HepG2 (cell line): ENCODE measurements around the gene GDNF. TPM values are rescaled to one million over a fixed set of nuclear protein-coding genes. Genes with fewer than 3 reads are reported as not detected.

Experiments
- ATAC-seq: fragments of 200-7000 bp; cut with Tn5 transposase; 3 replicates; pipeline ENCODE4 v1.9.1; 2020; ENCODE audit warnings: mild to moderate bottlenecking, moderate library complexity
- BruUV-seq: library from RNA; stranded (reverse); fragments of 400-500 nt; replicated peaks from 2 replicates; lab custom pipeline; 2021; lab: Mats Ljungman, UMichigan
- CTCF ChIA-PET: fragments of 300-600 bp; formaldehyde crosslinking; extraction: SDS; loops from one replicate; lab custom pipeline; 2021; ENCODE audit warnings: low total read pairs, inconsistent platforms, low intra/inter-chr PET ratio; lab: Yijun Ruan, JAX
- POLR2A ChIA-PET: fragments of 350-600 bp; sonication (Branson Sonifier 250); formaldehyde crosslinking; loops from one replicate; lab custom pipeline; 2020; ENCODE audit warnings: antibody characterized with exemption, inconsistent platforms; lab: Yijun Ruan, JAX
- DNase-seq: peaks from one replicate; pipeline ENCODE4 v3.0.0-alpha.2; 2015; ENCODE audit warnings: low spot score
- FAIRE-seq: peaks from 3 replicates; lab custom pipeline; 2011; peaks lifted over from hg19 to GRCh38; lab: Jason Lieb, UNC
- H2AFZ ChIP-seq: one replicate; pipeline ENCODE4 v1.6.1; 2011; ENCODE audit warnings: low read length, inconsistent platforms
- H3K27ac ChIP-seq: fragments of 300-600 bp; 3 replicates; pipeline ENCODE4 v1.8.0; 2011; ENCODE audit warnings: mixed run types, mild to moderate bottlenecking, mixed read lengths, low read length, inconsistent platforms; ENCODE audit not compliant: insufficient read depth; ENCODE audit errors: extremely low read length
- H3K27me3 ChIP-seq, 2 experiments: fragments of 200-600 bp in 1 of 2; 2 replicates in 1 of 2; 3 replicates in 1 of 2; pipeline versions ENCODE4 v1.6.0 to v1.8.0; 2011; ENCODE audit warnings: low read length in 2 of 2, mild to moderate bottlenecking in 2 of 2, moderate library complexity in 2 of 2, inconsistent platforms in 1 of 2; ENCODE audit not compliant: insufficient read depth in 2 of 2, control insufficient read depth in 1 of 2
- H3K36me3 ChIP-seq, 2 experiments: fragments of 200-600 bp in 1 of 2; replicated peaks in 1 of 2; 2 replicates in 1 of 2; 3 replicates in 1 of 2; pipeline versions ENCODE4 v1.5.1 to v1.8.0; 2011; ENCODE audit warnings: low read length in 2 of 2, inconsistent platforms in 1 of 2; ENCODE audit not compliant: insufficient read depth in 2 of 2, control insufficient read depth in 1 of 2
- H3K4me1 ChIP-seq: 2 replicates; pipeline ENCODE4 v1.5.1; 2012; ENCODE audit warnings: low read length, inconsistent platforms; ENCODE audit not compliant: insufficient read depth
- H3K4me2 ChIP-seq: 2 replicates; pipeline ENCODE4 v1.6.0; 2011; ENCODE audit warnings: low read depth, low read length, inconsistent platforms
- H3K4me3 ChIP-seq, 3 experiments: fragments of 200-600 bp in 1 of 3; sonication (generic), shearing (Covaris generic) in 1 of 3; replicated peaks in 1 of 3; 2 replicates each; pipeline ENCODE4 v1.5.1; 2011 to 2016; ENCODE audit warnings: low read length in 3 of 3, inconsistent platforms in 2 of 3, low read depth in 2 of 3, mild to moderate bottlenecking in 2 of 3, control low read depth in 1 of 3, mixed read lengths in 1 of 3; ENCODE audit not compliant: insufficient read depth in 1 of 3
- H3K79me2 ChIP-seq: one replicate; pipeline ENCODE4 v1.6.1; 2011; ENCODE audit warnings: low read length, inconsistent platforms; ENCODE audit not compliant: insufficient read depth
- H3K9ac ChIP-seq: 2 replicates; pipeline ENCODE4 v1.6.0; 2011; ENCODE audit warnings: mild to moderate bottlenecking, low read depth, low read length, inconsistent platforms; ENCODE audit not compliant: insufficient read depth
- H3K9me3 ChIP-seq: 2 replicates; pipeline ENCODE4 v1.5.1; 2012; ENCODE audit warnings: mild to moderate bottlenecking, low read length
- H4K20me1 ChIP-seq: 2 replicates; pipeline ENCODE4 v1.6.0; 2011; ENCODE audit warnings: inconsistent platforms, mild to moderate bottlenecking, low read length, moderate library complexity; ENCODE audit not compliant: insufficient read depth
- ATF7 ChIP-seq, 2 experiments: fragments of 450-650 bp in 1 of 2; sonication (generic) in 1 of 2; formaldehyde crosslinking in 1 of 2; IDR thresholded peaks; 2 replicates each; pipeline versions ENCODE4 v1.4.0 to v1.6.1; 2016 to 2020; ENCODE audit warnings: antibody characterized with exemption in 1 of 2, mild to moderate bottlenecking in 1 of 2, missing genetic modification reagents in 1 of 2
- FOSL2 ChIP-seq: sonication (generic); formaldehyde crosslinking; IDR thresholded peaks from 2 replicates; pipeline ENCODE4 v1.4.0; 2020; ENCODE audit warnings: missing genetic modification reagents
- FOXA1 ChIP-seq, 2 experiments: fragments of 450-650 bp in 1 of 2; sonication (generic) in 1 of 2; formaldehyde crosslinking in 1 of 2; IDR thresholded peaks; 2 replicates each; pipeline versions ENCODE4 v1.4.0 to v1.6.1; 2016 to 2020; ENCODE audit warnings: missing genetic modification reagents in 1 of 2
- FOXA3 ChIP-seq: IDR thresholded peaks from 2 replicates; pipeline ENCODE4 v1.6.1; 2016; ENCODE audit warnings: missing genetic modification reagents, missing compliant biosample characterization
- GABPA ChIP-seq, 2 experiments: IDR thresholded peaks; 2 replicates each; pipeline ENCODE4 v1.6.1; 2011 to 2016; ENCODE audit warnings: low read depth in 2 of 2, low read length in 1 of 2, missing biosample characterization in 1 of 2, missing genetic modification characterization in 1 of 2
- HDAC1 ChIP-seq: sonication (generic); formaldehyde crosslinking; IDR thresholded peaks from 2 replicates; pipeline ENCODE4 v1.5.1; 2020; ENCODE audit warnings: mild to moderate bottlenecking, missing genetic modification reagents
- HNRNPH1 ChIP-seq: fragments of 200-400 bp; formaldehyde crosslinking; optimal IDR thresholded peaks from 2 replicates; pipeline ENCODE3; 2017; ENCODE audit warnings: mild to moderate bottlenecking, low read depth, low read length
- IRX3 ChIP-seq: sonication (generic); formaldehyde crosslinking; IDR thresholded peaks from 2 replicates; pipeline ENCODE4 v1.8.1; 2023; ENCODE audit warnings: mild to moderate bottlenecking, low read depth, missing genetic modification reagents, borderline replicate concordance
- JARID2 ChIP-seq: sonication (generic); formaldehyde crosslinking; IDR thresholded peaks from 2 replicates; pipeline ENCODE4 v1.8.1; 2023; ENCODE audit warnings: missing genetic modification reagents, inconsistent platforms; ENCODE audit not compliant: insufficient replicate concordance
- PAF1 ChIP-seq: IDR thresholded peaks from 2 replicates; pipeline ENCODE4 v1.6.1; 2016; ENCODE audit warnings: missing genetic modification reagents, missing compliant biosample characterization
- PAWR ChIP-seq: sonication (generic); formaldehyde crosslinking; IDR thresholded peaks from 2 replicates; pipeline ENCODE4 v1.4.0; 2020; ENCODE audit warnings: missing genetic modification reagents, mild to moderate bottlenecking, borderline replicate concordance
- PHF20 ChIP-seq: sonication (generic); formaldehyde crosslinking; IDR thresholded peaks from 2 replicates; pipeline ENCODE4 v1.5.0; 2020; ENCODE audit warnings: mild to moderate bottlenecking, missing genetic modification reagents
- SAFB2 ChIP-seq: sonication (generic); formaldehyde crosslinking; IDR thresholded peaks from 2 replicates; pipeline ENCODE4 v1.5.1; 2020; ENCODE audit warnings: missing genetic modification reagents, low read depth, mild to moderate bottlenecking, borderline replicate concordance
- SOX5 ChIP-seq: IDR thresholded peaks from 2 replicates; pipeline ENCODE4 v1.6.1; 2016; ENCODE audit warnings: borderline replicate concordance
- STAG1 ChIP-seq: sonication (generic); formaldehyde crosslinking; IDR thresholded peaks from 2 replicates; pipeline ENCODE4 v1.4.0; 2020; ENCODE audit warnings: missing genetic modification reagents
- TBX3 ChIP-seq: fragments of 450-650 bp; IDR thresholded peaks from 2 replicates; pipeline ENCODE4 v1.6.1; 2017; ENCODE audit warnings: antibody characterized with exemption, mild to moderate bottlenecking, inconsistent platforms, borderline replicate concordance
- ZBTB2 ChIP-seq: sonication (generic); formaldehyde crosslinking; IDR thresholded peaks from 2 replicates; pipeline ENCODE4 v1.8.0; 2022; ENCODE audit warnings: low read depth, missing genetic modification reagents
- ZMAT3 ChIP-seq: sonication (generic); formaldehyde crosslinking; conservative IDR thresholded peaks from 2 replicates; pipeline ENCODE4 v1.7.0; 2021; ENCODE audit warnings: missing genetic modification reagents
- ZNF335 ChIP-seq: sonication (generic); formaldehyde crosslinking; IDR thresholded peaks from 2 replicates; pipeline ENCODE4 v1.4.0; 2020; ENCODE audit warnings: missing genetic modification reagents
- ZNF34 ChIP-seq: sonication (generic); formaldehyde crosslinking; IDR thresholded peaks from 2 replicates; pipeline ENCODE4 v1.4.0; 2020; ENCODE audit warnings: mild to moderate bottlenecking, missing genetic modification reagents, borderline replicate concordance
- ZNF383 ChIP-seq: sonication (generic); formaldehyde crosslinking; IDR thresholded peaks from 2 replicates; pipeline ENCODE4 v1.4.0; 2020; ENCODE audit warnings: missing genetic modification reagents, mild to moderate bottlenecking, borderline replicate concordance
- ZNF747 ChIP-seq: sonication (generic); formaldehyde crosslinking; IDR thresholded peaks from 2 replicates; pipeline ENCODE4 v1.8.1; 2023; ENCODE audit warnings: missing genetic modification reagents, mild to moderate bottlenecking, borderline replicate concordance
- ZNF761 ChIP-seq: sonication (generic); formaldehyde crosslinking; conservative IDR thresholded peaks from 2 replicates; pipeline ENCODE4 v1.4.0; 2020; ENCODE audit warnings: mild to moderate bottlenecking, missing genetic modification reagents
- WGBS: methylation state at CpG from one replicate; pipeline ENCODE4 v1.1.6; 2017; ENCODE audit warnings: low lambda C conversion rate; 5-methylcytosine and 5-hydroxymethylcytosine counted together
- in situ Hi-C: cut with HindIII; loops from 2 replicates; pipeline ENCODE4 v1.10.0; 2017; ENCODE audit warnings: low pct_unique_long_range_greater_than_20kb; ENCODE audit not compliant: extremely low pct_ligation_motif_present
- intact Hi-C: fragments of 100-400 bp; cut with micrococcal nuclease; formaldehyde crosslinking; loops from one replicate; pipeline ENCODE4 v1.10.0; 2022; ENCODE audit not compliant: unreplicated experiment
- polyA plus RNA-seq, 8 experiments: library from polyadenylated mRNA; depleted of rRNA in 3 of 8; stranded (reverse) in 7 of 8; unstranded in 1 of 8; fragments of >200 nt; fragmentation: Illumina TruSeq in 4 of 8; extraction: Trizol in 4 of 8; gene quantifications; 2 replicates each; pipeline versions ENCODE4 v1.2.1 to v1.2.3, GENCODE V29; 2011 to 2016; ENCODE audit warnings: low read depth in 4 of 8, missing spikeins in 1 of 8, mixed read lengths in 1 of 8; ENCODE audit not compliant: insufficient read depth in 1 of 8
- total RNA-seq, 5 experiments: library from RNA; depleted of rRNA; stranded (reverse); fragments of >200 nt; fragmentation: Illumina TruSeq; extraction: Trizol; gene quantifications; 2 replicates each; pipeline ENCODE4 v1.2.3, GENCODE V29; 2016; ENCODE audit warnings: low read depth in 1 of 5

GDNF gene
- total and polyA plus RNA-seq, 2 of the 13 experiments (the other 11 are each of a cell fraction or from before 2014, with no cell fraction given) = 0.24 to 0.46 TPM

DNA sequence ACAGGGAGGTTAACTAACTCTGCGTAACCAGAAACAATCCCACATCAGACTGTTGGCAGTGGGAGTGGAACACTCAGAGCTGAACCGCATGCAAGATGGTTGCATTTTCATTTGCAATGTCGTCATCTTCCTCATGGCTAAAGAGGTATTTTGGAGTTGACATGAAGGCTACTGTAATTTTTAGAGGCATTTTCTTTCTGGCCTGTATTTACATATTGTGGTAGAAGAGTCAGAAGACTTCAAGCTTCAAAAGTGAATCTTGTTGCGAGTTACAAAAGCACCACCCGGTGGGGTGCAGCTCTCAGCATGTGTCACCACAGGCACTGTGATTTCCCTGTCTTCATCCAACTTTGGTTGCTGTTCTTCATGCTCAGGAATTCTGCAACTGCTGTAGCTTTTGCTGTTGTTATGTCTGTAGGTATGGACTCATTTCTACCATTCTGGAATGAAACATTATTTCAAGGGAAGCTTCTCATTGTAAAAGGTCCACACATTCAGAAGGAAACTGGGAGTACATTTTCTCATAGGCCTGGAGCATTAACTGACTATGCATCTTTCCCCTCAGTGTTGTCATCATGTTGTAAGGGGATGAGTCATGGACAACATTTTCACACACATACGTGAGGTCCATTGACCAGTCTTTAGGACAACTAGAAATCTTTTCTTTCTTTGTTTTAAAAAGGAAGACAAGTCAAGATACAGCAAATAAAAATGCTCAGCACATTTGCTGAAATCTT is 35.4 kb upstream of the GDNF start:
- POLR2A ChIA-PET = no interaction called here

DNA sequence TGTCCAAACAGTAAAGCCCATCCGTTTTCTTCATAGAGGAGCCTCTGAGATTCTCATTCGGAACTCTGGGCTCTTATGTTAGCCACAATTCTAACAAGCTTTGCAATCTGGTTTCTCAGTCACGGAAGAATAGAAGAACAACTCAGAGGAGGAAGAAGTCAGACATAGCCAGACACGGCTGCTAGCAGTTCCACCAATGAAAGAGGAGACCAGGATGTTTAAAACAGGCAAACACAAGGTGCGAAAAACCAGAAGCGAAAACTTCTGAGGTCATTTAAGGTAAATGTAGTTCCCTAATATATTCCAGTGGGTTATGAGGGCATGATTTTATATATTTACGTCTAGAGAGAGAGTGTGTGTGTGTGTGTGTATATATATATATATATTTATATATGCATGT is 34.1 kb upstream of the GDNF start:
- no peak for TF ChIP-seq SAFB2 (CRISPR knock-in tag)
- TF ChIP-seq PAF1 (CRISPR knock-in tag) = no peak
- no peak for TF ChIP-seq SOX5 (CRISPR knock-in tag)
- no peak for TF ChIP-seq PAWR (CRISPR knock-in tag)
- TF ChIP-seq ZMAT3 (CRISPR knock-in tag) = no peak
- no peak for TF ChIP-seq ZNF747 (CRISPR knock-in tag)
- no peak for TF ChIP-seq HDAC1 (CRISPR knock-in tag)
- no peak for TF ChIP-seq GABPA (IDR thresholded peaks at IDR 0.05; ENCODE audit: low read depth, low read length)
- TF ChIP-seq GABPA (CRISPR knock-in tag; IDR thresholded peaks at IDR 0.05; ENCODE audit: low read depth) = no peak
- no peak for TF ChIP-seq ZNF383 (CRISPR knock-in tag)
- no peak for TF ChIP-seq TBX3
- TF ChIP-seq HNRNPH1 = no peak
- no peak for TF ChIP-seq ZBTB2 (CRISPR knock-in tag)
- no peak for TF ChIP-seq ZNF34 (CRISPR knock-in tag)
- in situ Hi-C loops (no loop called here), intact Hi-C loops (no loop called here)
- no TSS peak for BruUV-seq
- Histone ChIP-seq H3K9ac (no peak overlapping the region), H2AFZ (no peak overlapping the region), H3K36me3 (no peaks in the 10 kb centered on the region), H3K79me2 (no peaks in the 10 kb centered on the region), H4K20me1 (no peaks in the 10 kb centered on the region), H3K4me2 (no peak overlapping the region), H3K9me3 (0 out of 2 replicates have a peak, but pooled peaks cover 3% of the 10 kb centered on the region), H3K4me1 (no peaks in the 10 kb centered on the region), H3K27me3 (peaks cover 0 to 20% of the 10 kb centered on the region in 2 experiments; a peak in 2 of 5 replicates), H3K4me3 (no peak overlapping the region), H3K27ac (no peak overlapping the region)
- DNase-seq (no peak), FAIRE-seq (no peak), ATAC-seq (no peak)
- ChIA-PET POLR2A (no interaction called here), CTCF (no interaction called here)
- WGBS = 27% methylated on average over 7 of the region's 7 CpGs

More for the DNA sequence above, 35.4 kb upstream of the GDNF start:
- Histone ChIP-seq H3K27me3 (peaks cover 0 to 20% of the 10 kb centered on the region in 2 experiments; a peak in 2 of 5 replicates), H3K27ac (no peak overlapping the region), H3K4me3 (no peak overlapping the region), H4K20me1 (no peaks in the 10 kb centered on the region), H3K4me2 (no peak overlapping the region), H3K79me2 (no peaks in the 10 kb centered on the region), H3K9me3 (0 out of 2 replicates have a peak, but pooled peaks cover 3% of the 10 kb centered on the region), H3K9ac (no peak overlapping the region), H3K36me3 (no peaks in the 10 kb centered on the region), H2AFZ (no peak overlapping the region), H3K4me1 (no peaks in the 10 kb centered on the region)
- in situ Hi-C loops = no loop called here
- ATAC-seq (no peak), DNase-seq (no peak), FAIRE-seq (no peak)
- 48% methylated on average over 6 of the region's 6 CpGs for WGBS
- TF ChIP-seq ZNF335 (CRISPR knock-in tag) = no peak
- no peak for TF ChIP-seq FOXA3 (CRISPR knock-in tag)
- TF ChIP-seq FOXA1 (IDR thresholded peaks at IDR 0.05) = no peak
- TF ChIP-seq FOXA1 (CRISPR knock-in tag; IDR thresholded peaks at IDR 0.05) = no peak
- no peak for TF ChIP-seq PHF20
- no peak for TF ChIP-seq ZNF761 (CRISPR knock-in tag)
- TF ChIP-seq STAG1 (CRISPR knock-in tag) = 0 out of 2 replicates have a peak, but pooled peaks have one; percentile 9
- no peak for TF ChIP-seq JARID2 (CRISPR knock-in tag)
- TF ChIP-seq FOSL2 (CRISPR knock-in tag) = peak; percentile 40; the same call in 1 of the 2 replicates
- TF ChIP-seq IRX3 (CRISPR knock-in tag) = no peak
- peak; percentile 53 for TF ChIP-seq ATF7 (IDR thresholded peaks at IDR 0.05)
- no peak for TF ChIP-seq ATF7 (CRISPR knock-in tag; IDR thresholded peaks at IDR 0.05)
- intact Hi-C loops = no loop called here
- BruUV-seq = no TSS peak
- CTCF ChIA-PET = no interaction called here
